Right lobe of liver (tissue), 4 donors: Measurements from ENCODE around the gene UHMK1.

Experiments
- POLR2A ChIP-seq: fragments of 450-650 bp; IDR thresholded peaks from one replicate; pipeline ENCODE4 v1.6.1; 2017; ENCODE audit warnings: antibody characterized with exemption, mild to moderate bottlenecking
- TF ChIP-seq, protein P1 (sequence below), 4 donors: fragments of 200-600 bp in 3 of 4; fragments of 450-650 bp in 1 of 4; IDR thresholded peaks; one replicate each; pipeline versions ENCODE4 v1.5.1 to v1.8.0; 2016 to 2022; ENCODE audit warnings: antibody characterized with exemption in 4 of 4, mild to moderate bottlenecking in 2 of 4
- donor health status: DM: no; HTN: no; CAD: no.
- donor health status: DM: no; HTN: no; CAD: no.
- donor health status: DM: no; HTN: yes; CAD: no.

DNA sequence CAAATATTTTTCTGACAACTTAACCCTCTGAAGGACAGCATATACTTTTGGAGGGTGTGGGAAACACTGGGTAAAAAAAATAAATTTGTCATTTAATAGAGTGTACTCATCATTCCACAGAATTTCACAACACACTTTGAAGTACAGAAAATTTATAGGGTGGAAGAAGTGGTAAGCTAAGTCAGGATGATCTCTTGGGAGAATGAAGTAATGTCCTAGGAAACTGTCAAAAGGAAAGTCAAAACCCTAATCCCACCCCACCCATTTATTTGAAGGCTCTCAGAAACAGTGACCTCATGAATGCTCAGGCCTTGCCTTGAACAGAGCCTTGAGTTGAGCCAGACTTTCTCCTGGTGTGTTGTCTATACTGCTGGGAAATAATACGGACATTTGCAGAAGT lies 56.6 kb downstream of the UHMK1 start:
- TF ChIP-seq, protein P1, sequence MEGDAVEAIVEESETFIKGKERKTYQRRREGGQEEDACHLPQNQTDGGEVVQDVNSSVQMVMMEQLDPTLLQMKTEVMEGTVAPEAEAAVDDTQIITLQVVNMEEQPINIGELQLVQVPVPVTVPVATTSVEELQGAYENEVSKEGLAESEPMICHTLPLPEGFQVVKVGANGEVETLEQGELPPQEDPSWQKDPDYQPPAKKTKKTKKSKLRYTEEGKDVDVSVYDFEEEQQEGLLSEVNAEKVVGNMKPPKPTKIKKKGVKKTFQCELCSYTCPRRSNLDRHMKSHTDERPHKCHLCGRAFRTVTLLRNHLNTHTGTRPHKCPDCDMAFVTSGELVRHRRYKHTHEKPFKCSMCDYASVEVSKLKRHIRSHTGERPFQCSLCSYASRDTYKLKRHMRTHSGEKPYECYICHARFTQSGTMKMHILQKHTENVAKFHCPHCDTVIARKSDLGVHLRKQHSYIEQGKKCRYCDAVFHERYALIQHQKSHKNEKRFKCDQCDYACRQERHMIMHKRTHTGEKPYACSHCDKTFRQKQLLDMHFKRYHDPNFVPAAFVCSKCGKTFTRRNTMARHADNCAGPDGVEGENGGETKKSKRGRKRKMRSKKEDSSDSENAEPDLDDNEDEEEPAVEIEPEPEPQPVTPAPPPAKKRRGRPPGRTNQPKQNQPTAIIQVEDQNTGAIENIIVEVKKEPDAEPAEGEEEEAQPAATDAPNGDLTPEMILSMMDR (IDR thresholded peaks at IDR 0.05) = no peak
- TF ChIP-seq POLR2A = no peak
